Dermis lymphatic vessel endothelial cell (primary cell): ENCODE measurements around the gene RABIF. TPM values are rescaled to one million over a fixed set of nuclear protein-coding genes. Genes with fewer than 3 reads are reported as not detected.

ENCODE experiments used
- total RNA-seq: library from RNA; depleted of rRNA; stranded (reverse); fragments of >200 nt; gene quantifications from 2 replicates; pipeline ENCODE4 v1.2.1, GENCODE V29; 2014

The RABIF gene
- total RNA-seq, result 9.0 and 12.0 TPM in 2 replicates

GRCh38 chr1:202888531-202889360 lies at the start of gene RABIF:
Gene RABIF, minus strand, starts transcription at chr1:202889149. Its CDS starts 51 bp downstream, at chr1:202889098.

GRCh38 chr1:202926581-202927491 lies 37.9 kb upstream of the RABIF start, which contains the start of gene KLHL12:
Gene KLHL12, minus strand, starts transcription at chr1:202927234. Its CDS starts 2,072 bp downstream, at chr1:202925162.

Other genes starting within 250 kb of the RABIF start
- gene SYT2, start 178.7 kb downstream of the RABIF start, total RNA-seq, result not detected in 2 replicates
- gene KDM5B, start 80.7 kb downstream of the RABIF start, total RNA-seq, result 50.5 and 72.0 TPM in 2 replicates
- gene PCAT6, start 78.2 kb downstream of the RABIF start, total RNA-seq, result 0.22 TPM in 1 of 2 replicates, not detected in the other
- 21.6 and 27.1 TPM in 2 replicates for gene KLHL12, start 38.1 kb upstream of the RABIF start, total RNA-seq
- gene ADIPOR1, start 69.2 kb upstream of the RABIF start, total RNA-seq, result 88.4 and 117 TPM in 2 replicates
- 31.3 and 37.7 TPM in 2 replicates for gene CYB5R1, start 78.1 kb upstream of the RABIF start, total RNA-seq
- 63.6 and 81.1 TPM in 2 replicates for gene TMEM183A, start 118.2 kb upstream of the RABIF start, total RNA-seq
- 0.11 and 0.17 TPM in 2 replicates for gene PPFIA4, start 137.3 kb upstream of the RABIF start, total RNA-seq
- gene MYOG, start 196.9 kb upstream of the RABIF start, total RNA-seq, result not detected in 2 replicates
- not detected in 2 replicates for gene ADORA1, start 238.6 kb upstream of the RABIF start, total RNA-seq